ENCODE results near the gene IZUMO3.
"Not testable (repeated sequence)": the region's sequence is repeated elsewhere in the genome, so short reads cannot be mapped to it uniquely, and the experiment has no call there.

IZUMO3 gene

GRCh38 chr9:24545847-24546522 is at the start of gene IZUMO3:
IZUMO3 (minus strand) TSS chr9:24545897; CDS start chr9:24545649, 248 bp downstream.
- DNase-seq = no peak

- no peak for DNase-seq
Measured at GRCh38 chr9:24594234-24594850, 48.6 kb upstream of the IZUMO3 start.

- DNase-seq = no peak
Measured at GRCh38 chr9:24590432-24590831, 44.7 kb upstream of the IZUMO3 start.

GRCh38 chr9:24587883-24588282 is 42.2 kb upstream of the IZUMO3 start:
- DNase-seq = no peak

GRCh38 chr9:24582146-24583126 is 36.7 kb upstream of the IZUMO3 start:
- DNase-seq = no peak

GRCh38 chr9:24580005-24580404 is 34.3 kb upstream of the IZUMO3 start:
- not testable (repeated sequence) for DNase-seq

GRCh38 chr9:24572406-24572805 is 26.7 kb upstream of the IZUMO3 start:
- DNase-seq = no peak

GRCh38 chr9:24561957-24562356 is 16.3 kb upstream of the IZUMO3 start:
- no peak for DNase-seq

GRCh38 chr9:24553183-24553552 is 7.5 kb upstream of the IZUMO3 start:
- DNase-seq = no peak

GRCh38 chr9:24552526-24553182 is 7.0 kb upstream of the IZUMO3 start:
- DNase-seq = no peak

GRCh38 chr9:24545285-24545684 is 412 bp downstream of the IZUMO3 start:
- no peak for DNase-seq

GRCh38 chr9:24518545-24518944 is 27.2 kb downstream of the IZUMO3 start:
- no peak for DNase-seq

GRCh38 chr9:24516463-24516862 is 29.2 kb downstream of the IZUMO3 start:
- no peak for DNase-seq

- no peak for DNase-seq
Measured at GRCh38 chr9:24509850-24510249, 35.8 kb downstream of the IZUMO3 start.

- no peak for DNase-seq
Measured at GRCh38 chr9:24504521-24504920, 41.2 kb downstream of the IZUMO3 start.

GRCh38 chr9:24502206-24502937 is 43.3 kb downstream of the IZUMO3 start:
- DNase-seq = no peak

GRCh38 chr9:24500761-24501160 is 44.9 kb downstream of the IZUMO3 start:
- DNase-seq = no peak

GRCh38 chr9:24498632-24499031 is 47.1 kb downstream of the IZUMO3 start:
- no peak for DNase-seq

- DNase-seq = no peak
Measured at GRCh38 chr9:24497671-24498070, 48.0 kb downstream of the IZUMO3 start.
